GM19099 (cell line): ENCODE measurements around the gene NRXN3.

Source experiments
- POLR2A ChIP-seq: IDR thresholded peaks from 3 replicates; pipeline ENCODE4 v1.6.1; 2011; ENCODE audit warnings: low read depth; ENCODE audit not compliant: insufficient read length; ENCODE audit errors: extremely low read depth

NRXN3 gene

GRCh38 chr14:79703209-79703608 lies 1533.0 kb downstream of the NRXN3 start:
- TF ChIP-seq POLR2A, result no peak

GRCh38 chr14:79704041-79704807 lies 1534.1 kb downstream of the NRXN3 start:
- no peak for TF ChIP-seq POLR2A

GRCh38 chr14:79705126-79705894 lies 1535.1 kb downstream of the NRXN3 start:
- TF ChIP-seq POLR2A, result no peak

GRCh38 chr14:79706382-79706781 lies 1536.2 kb downstream of the NRXN3 start:
- TF ChIP-seq POLR2A, result no peak

GRCh38 chr14:79708426-79709388 lies 1538.5 kb downstream of the NRXN3 start:
- no peak for TF ChIP-seq POLR2A

GRCh38 chr14:79709573-79709972 lies 1539.4 kb downstream of the NRXN3 start:
- TF ChIP-seq POLR2A, result no peak

- no peak for TF ChIP-seq POLR2A
These were observed 1542.3 kb downstream of the NRXN3 start for GRCh38 chr14:79712302-79712950.

GRCh38 chr14:79721399-79722084 lies 1551.4 kb downstream of the NRXN3 start:
- TF ChIP-seq POLR2A, result no peak

- no peak for TF ChIP-seq POLR2A
These were observed 1555.0 kb downstream of the NRXN3 start for GRCh38 chr14:79724934-79725717.

- no peak for TF ChIP-seq POLR2A
These were observed 1557.7 kb downstream of the NRXN3 start for GRCh38 chr14:79727900-79728299.

GRCh38 chr14:79728331-79728730 lies 1558.2 kb downstream of the NRXN3 start:
- TF ChIP-seq POLR2A, result no peak

- TF ChIP-seq POLR2A, result no peak
These were observed 1559.6 kb downstream of the NRXN3 start for GRCh38 chr14:79729731-79730130.

GRCh38 chr14:79730196-79730595 lies 1560.0 kb downstream of the NRXN3 start:
- TF ChIP-seq POLR2A, result no peak

- TF ChIP-seq POLR2A, result no peak
These were observed 1560.8 kb downstream of the NRXN3 start for GRCh38 chr14:79730953-79731352.
